Measurements from ENCODE around the gene ZNRF1.

The ZNRF1 gene

GRCh38 chr16:75029854-75030253 lies 31.0 kb downstream of the ZNRF1 start:
- H3K4me3 ChIP-seq (ENCODE audit: control insufficient read depth, low read depth, low read length) = no peak overlapping the region
- TF ChIP-seq CTCF (IDR thresholded peaks at IDR 0.05; ENCODE audit: control insufficient read depth, insufficient read depth, low read depth, low read length, missing control alignments) = no peak
- DNase-seq (ENCODE audit: low read depth) = peak; percentile 11

- H3K4me3 ChIP-seq (ENCODE audit: control insufficient read depth, low read depth, low read length) = no peak overlapping the region
- no peak for DNase-seq (ENCODE audit: low read depth)
- no peak for TF ChIP-seq CTCF (IDR thresholded peaks at IDR 0.05; ENCODE audit: control insufficient read depth, insufficient read depth, low read depth, low read length, missing control alignments)
These were observed 33.8 kb downstream of the ZNRF1 start for GRCh38 chr16:75032655-75033054.

GRCh38 chr16:75035410-75035968 lies 36.7 kb downstream of the ZNRF1 start:
- H3K4me3 ChIP-seq (ENCODE audit: control insufficient read depth, low read depth, low read length) = no peak overlapping the region
- DNase-seq (ENCODE audit: low read depth) = no peak
- no peak for TF ChIP-seq CTCF (IDR thresholded peaks at IDR 0.05; ENCODE audit: control insufficient read depth, insufficient read depth, low read depth, low read length, missing control alignments)

GRCh38 chr16:75038036-75038858 lies 39.4 kb downstream of the ZNRF1 start:
- no peak for DNase-seq (ENCODE audit: low read depth)
- no peak overlapping the region for H3K4me3 ChIP-seq (ENCODE audit: control insufficient read depth, low read depth, low read length)
- TF ChIP-seq CTCF (IDR thresholded peaks at IDR 0.05; ENCODE audit: control insufficient read depth, insufficient read depth, low read depth, low read length, missing control alignments) = no peak

- H3K4me3 ChIP-seq (ENCODE audit: control insufficient read depth, low read depth, low read length) = no peak overlapping the region
- no peak for TF ChIP-seq CTCF (IDR thresholded peaks at IDR 0.05; ENCODE audit: control insufficient read depth, insufficient read depth, low read depth, low read length, missing control alignments)
- no peak for DNase-seq (ENCODE audit: low read depth)
These were observed 41.1 kb downstream of the ZNRF1 start for GRCh38 chr16:75039941-75040340.

- no peak overlapping the region for H3K4me3 ChIP-seq (ENCODE audit: control insufficient read depth, low read depth, low read length)
- TF ChIP-seq CTCF (IDR thresholded peaks at IDR 0.05; ENCODE audit: control insufficient read depth, insufficient read depth, low read depth, low read length, missing control alignments) = no peak
- DNase-seq (ENCODE audit: low read depth) = no peak
These were observed 43.8 kb downstream of the ZNRF1 start for GRCh38 chr16:75042426-75043174.

All from AG09309 (cell line).